Measurements from ENCODE around the gene FCAR. TPM values are rescaled to one million over a fixed set of nuclear protein-coding genes. Genes with fewer than 3 reads are reported as not detected.
"Not testable (repeated sequence)": the region's sequence is repeated elsewhere in the genome, so short reads cannot be mapped to it uniquely, and the experiment has no call there.

Gene FCAR
- total RNA-seq, 1 experiment from 2014 or later: not detected

DNA sequence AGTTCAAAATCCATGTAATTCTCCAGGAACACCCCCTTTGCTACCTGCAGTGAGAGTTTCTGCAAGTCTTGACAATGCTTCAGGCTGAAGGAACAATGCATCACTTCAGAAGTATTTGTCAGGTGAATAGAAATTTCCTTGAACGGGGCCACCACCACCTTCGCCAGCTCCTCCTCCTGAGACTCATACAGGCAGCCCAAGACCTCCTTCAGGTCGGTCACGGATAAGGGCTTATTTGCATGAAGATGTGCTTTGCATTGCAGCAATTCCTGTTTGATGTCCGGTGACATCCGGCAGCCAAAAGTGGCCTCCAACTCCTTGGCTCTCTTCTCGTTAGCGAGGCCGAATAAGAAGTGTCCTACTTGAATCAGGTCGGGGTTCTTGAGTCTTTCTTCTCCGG, 64.9 kb downstream of the FCAR start:
- peaks cover 3% of the 10 kb centered on the region; the same call in 1 of the 2 replicates for H3K27me3 ChIP-seq (ENCODE audit: insufficient read depth, low read length)
- intact Hi-C loops (cut with micrococcal nuclease): no loop called here
- no peak for ATAC-seq

DNA sequence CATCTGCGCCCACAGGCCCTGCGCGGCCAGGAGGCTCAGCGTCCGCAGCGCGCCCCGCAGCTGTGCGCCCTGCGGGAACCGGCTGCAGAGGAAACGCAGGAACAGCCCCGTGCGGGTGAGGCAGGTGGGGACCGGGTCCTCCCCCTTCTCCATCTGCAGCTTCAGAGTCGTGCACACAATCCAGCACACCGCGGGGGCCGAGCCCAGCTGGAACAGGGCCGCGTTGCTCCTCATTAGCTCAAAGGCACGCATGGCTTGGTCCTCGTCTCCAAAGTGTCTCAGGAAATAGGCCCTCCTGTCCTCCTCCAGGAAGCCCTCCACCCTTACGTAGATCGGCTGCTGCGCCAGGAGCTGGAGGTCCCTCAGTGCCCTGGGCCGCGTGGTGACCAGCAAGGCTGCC, 65.5 kb downstream of the FCAR start:
- H3K79me2 ChIP-seq (ENCODE audit: insufficient read depth, low read length); H3K4me1 ChIP-seq (ENCODE audit: control insufficient read depth in 1 of 2, insufficient read depth in 2 of 2, low read length in 2 of 2); H3K27ac ChIP-seq (ENCODE audit: low read depth, low read length); CTCF ChIA-PET; POLR2A ChIA-PET; H3K4me3 ChIP-seq (replicated peaks in 1 of 2; ENCODE audit: low read depth in 1 of 2, low read length in 2 of 2); ATAC-seq; H3K9me3 ChIP-seq (ENCODE audit: control insufficient read depth in 1 of 2, insufficient read depth in 1 of 2, low read depth in 1 of 2, low read length in 2 of 2); intact Hi-C loops (cut with micrococcal nuclease); H4K20me1 ChIP-seq (ENCODE audit: insufficient read depth); H3K4me2 ChIP-seq (ENCODE audit: low read length); DNase-seq (ENCODE audit: low read depth, low spot score); H3K36me3 ChIP-seq (ENCODE audit: control insufficient read depth in 1 of 2, insufficient read depth in 2 of 2, low read length in 2 of 2); BruUV-seq (replicated peaks); H2AFZ ChIP-seq (ENCODE audit: low read depth, low read length, poor library complexity, severe bottlenecking); H3K9me2 ChIP-seq (ENCODE audit: insufficient read depth); H3K9ac ChIP-seq (ENCODE audit: low read length); RAD21 ChIA-PET (ENCODE audit: low non-redundant PET in 1 of 2, low total read pairs in 2 of 2, uncharacterized antibody in 2 of 2, unreplicated experiment in 2 of 2); H3K27me3 ChIP-seq (ENCODE audit: insufficient read depth, low read length): not testable (repeated sequence)

More for the DNA sequence above, 64.9 kb downstream of the FCAR start:
- Histone ChIP-seq H3K79me2 (ENCODE audit: insufficient read depth, low read length) (no peaks in the 10 kb centered on the region), H3K4me3 (replicated peaks in 1 of 2; ENCODE audit: low read depth in 1 of 2, low read length in 2 of 2) (no peak overlapping the region), H2AFZ (ENCODE audit: low read depth, low read length, poor library complexity, severe bottlenecking) (no peak overlapping the region), H3K27ac (ENCODE audit: low read depth, low read length) (no peak overlapping the region), H3K9me2 (ENCODE audit: insufficient read depth) (no peaks in the 10 kb centered on the region), H3K36me3 (ENCODE audit: control insufficient read depth in 1 of 2, insufficient read depth in 2 of 2, low read length in 2 of 2) (no peaks in the 10 kb centered on the region), H3K9me3 (ENCODE audit: control insufficient read depth in 1 of 2, insufficient read depth in 1 of 2, low read depth in 1 of 2, low read length in 2 of 2) (no peaks in the 10 kb centered on the region), H4K20me1 (ENCODE audit: insufficient read depth) (no peaks in the 10 kb centered on the region), H3K9ac (ENCODE audit: low read length) (no peak overlapping the region), H3K4me2 (ENCODE audit: low read length) (no peak overlapping the region), H3K4me1 (ENCODE audit: control insufficient read depth in 1 of 2, insufficient read depth in 2 of 2, low read length in 2 of 2) (no peaks in the 10 kb centered on the region)
- TF ChIP-seq ELF1 (IDR thresholded peaks at IDR 0.05; ENCODE audit: borderline replicate concordance, low read depth): no peak
- no peak for TF ChIP-seq ZNF274 (IDR thresholded peaks at IDR 0.05; ENCODE audit: low read depth, low read length)
- no peak for TF ChIP-seq EGR1 (IDR thresholded peaks at IDR 0.05; ENCODE audit: low read depth)
- TF ChIP-seq, protein P1, sequence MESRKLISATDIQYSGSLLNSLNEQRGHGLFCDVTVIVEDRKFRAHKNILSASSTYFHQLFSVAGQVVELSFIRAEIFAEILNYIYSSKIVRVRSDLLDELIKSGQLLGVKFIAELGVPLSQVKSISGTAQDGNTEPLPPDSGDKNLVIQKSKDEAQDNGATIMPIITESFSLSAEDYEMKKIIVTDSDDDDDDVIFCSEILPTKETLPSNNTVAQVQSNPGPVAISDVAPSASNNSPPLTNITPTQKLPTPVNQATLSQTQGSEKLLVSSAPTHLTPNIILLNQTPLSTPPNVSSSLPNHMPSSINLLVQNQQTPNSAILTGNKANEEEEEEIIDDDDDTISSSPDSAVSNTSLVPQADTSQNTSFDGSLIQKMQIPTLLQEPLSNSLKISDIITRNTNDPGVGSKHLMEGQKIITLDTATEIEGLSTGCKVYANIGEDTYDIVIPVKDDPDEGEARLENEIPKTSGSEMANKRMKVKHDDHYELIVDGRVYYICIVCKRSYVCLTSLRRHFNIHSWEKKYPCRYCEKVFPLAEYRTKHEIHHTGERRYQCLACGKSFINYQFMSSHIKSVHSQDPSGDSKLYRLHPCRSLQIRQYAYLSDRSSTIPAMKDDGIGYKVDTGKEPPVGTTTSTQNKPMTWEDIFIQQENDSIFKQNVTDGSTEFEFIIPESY (IDR thresholded peaks at IDR 0.05; ENCODE audit: extremely low read depth, insufficient replicate concordance, low read length): no peak
- TF ChIP-seq CBX3 (IDR thresholded peaks at IDR 0.05; ENCODE audit: low read depth): no peak
- no peak for TF ChIP-seq SRF (IDR thresholded peaks at IDR 0.05; ENCODE audit: low read depth)
- no peak for TF ChIP-seq ZFX (IDR thresholded peaks at IDR 0.05)
- TF ChIP-seq JUND (IDR thresholded peaks at IDR 0.05): no peak
- TF ChIP-seq YY1 (IDR thresholded peaks at IDR 0.05; ENCODE audit: extremely low read depth, insufficient replicate concordance, low read depth, low read length): no peak
- TF ChIP-seq EZH2 (IDR thresholded peaks at IDR 0.05): no peak
- TF ChIP-seq SIN3A (IDR thresholded peaks at IDR 0.05; ENCODE audit: low read depth): no peak
- TF ChIP-seq SP1 (IDR thresholded peaks at IDR 0.05; ENCODE audit: low read depth): no peak
- ChIA-PET CTCF (no interaction called here), POLR2A (no interaction called here), RAD21 (ENCODE audit: low non-redundant PET in 1 of 2, low total read pairs in 2 of 2, uncharacterized antibody in 2 of 2, unreplicated experiment in 2 of 2) (no interaction called here)
- no peak for DNase-seq (ENCODE audit: low read depth, low spot score)
- no TSS peak for BruUV-seq (replicated peaks)

Other genes starting within 250 kb of the FCAR start
- not detected for gene LILRB1, start 243.8 kb upstream of the FCAR start, total RNA-seq (2021; ENCODE audit: unreplicated experiment)
- not detected for gene LILRB4, start 211.2 kb upstream of the FCAR start, total RNA-seq (2021; ENCODE audit: unreplicated experiment)
- not detected for gene KIR3DL3, start 149.8 kb upstream of the FCAR start, total RNA-seq (2021; ENCODE audit: unreplicated experiment)
- gene KIR2DL3, start 135.7 kb upstream of the FCAR start, total RNA-seq (2021; ENCODE audit: unreplicated experiment): not detected
- gene KIR2DL1, start 104.4 kb upstream of the FCAR start, total RNA-seq (2021; ENCODE audit: unreplicated experiment): not detected
- not detected for gene KIR2DL4, start 70.6 kb upstream of the FCAR start, total RNA-seq (2021; ENCODE audit: unreplicated experiment)
- gene KIR3DL1, start 57.8 kb upstream of the FCAR start, total RNA-seq (2021; ENCODE audit: unreplicated experiment): not detected
- not detected for gene KIR2DS4, start 41.6 kb upstream of the FCAR start, total RNA-seq (2021; ENCODE audit: unreplicated experiment)
- gene KIR3DL2, start 23.8 kb upstream of the FCAR start, total RNA-seq (2021; ENCODE audit: unreplicated experiment): not detected
- gene NCR1, start 31.9 kb downstream of the FCAR start, total RNA-seq (2021; ENCODE audit: unreplicated experiment): not detected
- not detected for gene NLRP7, start 73.3 kb downstream of the FCAR start, total RNA-seq (2021; ENCODE audit: unreplicated experiment)
- 56.6 TPM for gene NLRP2, start 92.1 kb downstream of the FCAR start, total RNA-seq (2021; ENCODE audit: unreplicated experiment)
- not detected for gene GP6, start 164.0 kb downstream of the FCAR start, total RNA-seq (2021; ENCODE audit: unreplicated experiment)
- 31.1 TPM for gene RDH13, start 188.9 kb downstream of the FCAR start, total RNA-seq (2021; ENCODE audit: unreplicated experiment)
- gene EPS8L1, start 201.6 kb downstream of the FCAR start, total RNA-seq (2021; ENCODE audit: unreplicated experiment): 62.1 TPM
- 83.2 TPM for gene PPP1R12C, start 243.4 kb downstream of the FCAR start, total RNA-seq (2021; ENCODE audit: unreplicated experiment)